GM13977 (cell line): ENCODE results near the gene WDR93.
A peak's percentile ranks its signal among the peaks of the same experiment; 100 is the strongest.

Experiments
- DNase-seq: peaks from one replicate; pipeline ENCODE4 v3.0.0; 2012; ENCODE audit warnings: low spot score
- in situ Hi-C: fragments of 300-500 bp; cut with MboI; formaldehyde crosslinking; loops from one replicate; pipeline ENCODE4 v1.12.0; 2022; ENCODE audit warnings: low sequenced_read_pairs, low pct_unique_long_range_greater_than_20kb, mixed read lengths, inconsistent platforms; ENCODE audit not compliant: unreplicated experiment
- TF ChIP-seq, protein P1 (sequence below): IDR thresholded peaks from 2 replicates; pipeline ENCODE4 v1.5.1; 2012; ENCODE audit warnings: mild to moderate bottlenecking, control low read depth; ENCODE audit not compliant: insufficient read depth; ENCODE audit errors: extremely low read depth, missing control alignments

The WDR93 gene

DNA sequence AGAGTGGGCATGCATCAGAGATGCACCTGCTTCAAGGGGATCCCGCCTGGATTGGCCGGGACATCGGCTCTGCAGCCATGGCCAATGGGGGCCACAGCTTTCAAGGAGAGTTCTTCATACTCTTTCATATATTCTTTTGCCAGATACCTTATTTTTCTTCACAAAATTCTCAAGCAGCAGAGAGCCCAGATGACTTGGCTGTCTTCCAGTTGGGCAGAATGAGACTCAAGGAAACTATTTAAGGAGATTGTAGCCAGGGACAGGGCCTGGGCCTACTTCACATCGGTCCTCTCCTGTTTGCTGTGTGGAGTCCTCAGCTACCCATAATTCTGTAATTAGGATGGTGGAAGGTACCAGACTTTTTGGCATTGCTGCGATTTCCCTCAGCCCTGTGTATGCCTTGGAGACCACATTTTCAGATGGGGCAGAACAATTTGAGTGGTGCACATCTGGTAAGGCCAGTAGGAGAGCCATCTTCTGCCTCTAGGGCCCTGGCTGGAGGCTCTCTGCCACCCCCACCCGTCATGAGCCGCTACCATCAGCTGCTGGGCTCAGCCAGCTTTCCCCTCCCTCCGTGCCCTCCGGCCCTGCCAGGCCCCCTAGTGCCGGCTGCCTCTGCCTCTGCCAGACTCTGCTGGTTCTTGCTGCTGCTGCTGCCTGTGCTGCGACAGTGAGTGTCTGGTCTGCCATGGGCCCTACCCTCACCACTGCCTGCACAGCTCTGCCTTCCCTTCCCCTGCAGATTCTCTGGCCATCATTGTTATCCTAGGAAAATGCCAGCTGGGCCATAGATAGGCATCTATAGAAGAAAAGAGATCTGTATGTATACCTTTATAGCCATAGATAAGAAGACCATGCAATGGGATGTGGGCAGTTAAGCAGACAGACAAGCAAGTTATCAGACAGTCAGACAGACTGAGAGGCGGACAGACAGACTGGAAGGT lies 18.1 kb upstream of the WDR93 start:
- no peak for DNase-seq
- TF ChIP-seq, protein P1, sequence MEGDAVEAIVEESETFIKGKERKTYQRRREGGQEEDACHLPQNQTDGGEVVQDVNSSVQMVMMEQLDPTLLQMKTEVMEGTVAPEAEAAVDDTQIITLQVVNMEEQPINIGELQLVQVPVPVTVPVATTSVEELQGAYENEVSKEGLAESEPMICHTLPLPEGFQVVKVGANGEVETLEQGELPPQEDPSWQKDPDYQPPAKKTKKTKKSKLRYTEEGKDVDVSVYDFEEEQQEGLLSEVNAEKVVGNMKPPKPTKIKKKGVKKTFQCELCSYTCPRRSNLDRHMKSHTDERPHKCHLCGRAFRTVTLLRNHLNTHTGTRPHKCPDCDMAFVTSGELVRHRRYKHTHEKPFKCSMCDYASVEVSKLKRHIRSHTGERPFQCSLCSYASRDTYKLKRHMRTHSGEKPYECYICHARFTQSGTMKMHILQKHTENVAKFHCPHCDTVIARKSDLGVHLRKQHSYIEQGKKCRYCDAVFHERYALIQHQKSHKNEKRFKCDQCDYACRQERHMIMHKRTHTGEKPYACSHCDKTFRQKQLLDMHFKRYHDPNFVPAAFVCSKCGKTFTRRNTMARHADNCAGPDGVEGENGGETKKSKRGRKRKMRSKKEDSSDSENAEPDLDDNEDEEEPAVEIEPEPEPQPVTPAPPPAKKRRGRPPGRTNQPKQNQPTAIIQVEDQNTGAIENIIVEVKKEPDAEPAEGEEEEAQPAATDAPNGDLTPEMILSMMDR: no peak
- in situ Hi-C loops: no loop called here

DNA sequence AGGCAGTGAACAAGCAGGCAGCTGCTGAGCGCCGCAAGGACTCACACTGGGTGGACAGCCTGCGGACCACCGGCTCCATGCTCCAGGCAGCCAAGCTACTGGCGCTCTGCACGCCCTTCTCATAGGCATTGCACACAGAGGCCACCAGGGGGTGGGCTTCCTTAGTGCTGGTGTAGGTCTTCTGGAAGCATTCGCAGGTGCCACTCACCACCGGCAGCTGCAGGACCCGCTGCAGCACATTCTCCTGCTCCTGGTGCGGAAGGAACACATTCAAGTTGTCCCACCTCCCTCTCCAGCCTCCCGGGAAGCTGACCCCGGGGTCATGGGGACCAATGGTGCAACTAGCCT lies 17.5 kb upstream of the WDR93 start:
- no peak for DNase-seq
- in situ Hi-C loops: no loop called here
- TF ChIP-seq, protein P1: peak; percentile 36

DNA sequence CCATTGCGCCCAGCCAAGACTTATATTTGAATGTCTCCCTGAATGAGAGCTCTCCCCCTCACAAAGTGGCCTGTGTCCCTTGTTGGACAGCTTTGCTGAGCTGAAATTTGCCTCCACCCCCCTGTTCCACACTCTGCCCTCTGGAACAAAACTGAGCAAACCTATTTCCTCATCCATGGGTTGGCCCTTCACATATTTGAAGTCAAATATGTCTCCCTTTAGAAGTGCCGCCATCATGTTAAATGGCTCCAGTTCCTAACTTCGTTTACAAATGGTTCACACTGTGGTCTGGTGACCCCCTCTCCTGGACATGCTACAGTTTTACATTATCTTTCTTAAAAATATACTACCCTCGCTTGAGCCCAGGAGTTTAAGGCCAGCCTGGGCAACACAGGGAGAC lies 16.1 kb upstream of the WDR93 start:
- no peak for DNase-seq
- in situ Hi-C loops: no loop called here
- TF ChIP-seq, protein P1: no peak

GRCh38 chr15:89675606-89676005 lies 15.0 kb upstream of the WDR93 start:
- in situ Hi-C loops: no loop called here

DNA sequence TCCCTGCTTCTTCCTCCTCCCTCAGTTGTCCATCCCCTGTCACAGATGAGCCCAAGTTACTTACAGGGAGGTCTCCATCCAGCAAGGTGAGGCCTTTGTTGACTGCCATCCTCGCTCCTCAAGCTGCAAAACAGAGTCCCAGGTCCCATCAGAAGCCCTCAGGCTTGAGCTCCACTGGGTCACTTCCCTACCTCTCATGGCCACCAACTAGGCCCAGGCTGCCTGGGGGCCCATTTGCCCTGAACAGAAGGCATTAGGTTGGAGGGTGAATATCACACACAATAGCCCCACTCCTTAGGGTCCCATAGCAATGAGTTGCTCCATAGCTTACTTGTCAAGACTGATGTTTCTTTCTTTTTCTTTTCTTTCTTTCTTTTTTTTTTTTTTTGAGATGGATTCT lies 13.2 kb upstream of the WDR93 start:
- TF ChIP-seq, protein P1: no peak
- in situ Hi-C loops: no loop called here
- DNase-seq: no peak

More at GRCh38 chr15:89675606-89676005, 15.0 kb upstream of the WDR93 start:
- TF ChIP-seq, protein P1: no peak
- DNase-seq: no peak

DNA sequence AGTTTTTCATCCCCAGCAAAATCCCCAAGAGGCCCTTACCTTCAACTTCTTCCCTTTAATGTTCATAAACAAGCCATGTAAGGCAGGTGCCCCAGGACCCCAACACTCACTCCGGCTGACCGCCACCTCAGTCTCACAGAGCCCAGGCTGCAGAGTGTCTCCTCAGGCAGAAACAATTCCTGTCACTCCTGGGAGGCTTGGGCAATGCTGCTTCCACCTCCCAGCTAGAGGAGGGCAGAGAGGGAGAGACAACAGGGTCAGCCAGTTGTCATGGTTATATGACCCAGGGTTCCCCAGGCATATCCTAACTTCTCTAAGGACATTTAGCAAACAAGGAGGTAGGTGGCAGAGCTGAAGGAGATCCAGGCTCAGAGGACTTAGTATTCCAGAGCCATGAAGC lies 11.4 kb upstream of the WDR93 start, which contains the start of gene PLIN1:
PLIN1 (minus strand) TSS at position 156 of the 400 bp plus-strand sequence. CDS start 1,878 bp downstream, outside the sequence.
- no peak for DNase-seq
- in situ Hi-C loops: no loop called here
- TF ChIP-seq, protein P1: no peak
